Measurements from ENCODE around the gene ACO2.
"Not testable (repeated sequence)": the region's sequence is repeated elsewhere in the genome, so short reads cannot be mapped to it uniquely, and the experiment has no call there.

Gene ACO2

DNA sequence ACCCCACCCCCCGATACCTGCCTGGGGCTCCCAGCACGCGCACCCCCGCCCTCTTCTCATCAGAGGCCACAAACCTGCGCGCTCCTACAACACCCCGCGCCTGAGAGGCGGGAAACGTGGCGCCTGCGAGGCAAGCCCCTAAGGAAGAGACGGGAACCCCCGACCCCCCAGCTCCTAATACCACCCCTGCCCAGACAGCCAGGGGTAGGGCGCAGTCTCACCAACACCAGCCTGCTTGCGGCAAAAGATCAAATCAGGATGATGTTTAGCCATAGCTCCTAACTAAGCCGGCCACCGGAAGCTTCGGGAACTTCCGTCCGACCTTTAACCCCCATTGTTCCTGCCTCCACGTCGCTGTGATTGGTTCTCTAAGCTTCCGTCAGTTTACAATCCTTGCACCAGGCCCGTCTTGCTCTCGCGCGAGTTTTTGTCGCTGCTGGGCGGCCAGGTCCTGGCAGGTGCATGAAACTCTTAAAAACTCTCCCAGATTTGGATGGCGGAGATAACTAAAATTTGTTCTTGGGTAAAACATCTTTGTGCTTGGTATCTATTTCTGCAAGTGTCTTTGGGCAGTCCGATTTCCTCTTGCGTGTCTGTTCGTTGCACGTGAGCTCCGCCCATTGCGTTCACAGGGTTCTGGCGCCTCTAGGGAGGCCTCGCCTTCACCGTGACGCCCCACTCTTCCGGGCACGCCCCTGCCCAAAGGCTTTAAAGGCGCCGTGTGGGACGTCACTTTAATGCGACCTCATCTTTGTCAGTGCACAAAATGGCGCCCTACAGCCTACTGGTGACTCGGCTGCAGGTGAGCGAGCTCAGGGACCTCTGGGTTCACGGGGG, at the start of gene ACO2, which contains the start of gene PHF5A:
ACO2 (plus strand) TSS at position 737 of the 837 bp plus-strand sequence; CDS start at position 767, 30 bp downstream.
PHF5A (minus strand) TSS at position 312 of the 837 bp plus-strand sequence; CDS start at position 273, 39 bp downstream.
- peak; percentile 91 for DNase-seq

DNA sequence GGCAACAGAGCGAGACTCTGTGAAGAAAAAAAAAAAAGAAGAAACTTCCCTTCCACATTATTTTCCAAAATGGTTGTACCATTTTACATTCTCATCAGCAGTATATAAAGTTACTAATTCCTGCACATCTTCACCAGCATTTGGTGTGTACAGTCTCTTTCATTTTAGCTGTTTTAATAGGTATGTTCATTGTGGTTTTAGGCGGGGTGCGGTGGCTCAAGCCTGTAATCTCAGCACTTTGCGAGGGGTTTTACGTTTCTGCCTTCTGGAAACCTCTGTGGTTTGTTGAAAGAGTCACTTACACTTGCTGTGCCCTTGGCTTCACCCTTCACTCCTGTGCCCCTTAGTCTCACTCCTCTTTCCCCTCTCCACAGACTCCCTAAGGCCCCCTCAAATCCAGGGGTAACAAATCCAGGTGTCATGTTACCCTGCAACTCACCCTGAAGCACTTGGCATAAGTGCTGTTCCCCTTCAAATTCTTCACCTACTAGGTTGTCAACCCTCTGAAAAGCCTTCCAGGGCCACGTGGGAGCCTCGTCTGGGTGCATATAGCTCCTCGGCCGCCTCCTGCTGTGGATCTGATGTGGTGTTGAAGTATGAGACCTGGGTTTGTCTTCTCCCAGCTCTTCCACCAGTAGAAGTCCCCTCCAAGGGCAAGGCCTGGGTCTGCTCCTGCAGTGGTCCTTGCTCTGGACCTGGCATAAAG, 43.1 kb upstream of the ACO2 start:
- no peak for DNase-seq

DNA sequence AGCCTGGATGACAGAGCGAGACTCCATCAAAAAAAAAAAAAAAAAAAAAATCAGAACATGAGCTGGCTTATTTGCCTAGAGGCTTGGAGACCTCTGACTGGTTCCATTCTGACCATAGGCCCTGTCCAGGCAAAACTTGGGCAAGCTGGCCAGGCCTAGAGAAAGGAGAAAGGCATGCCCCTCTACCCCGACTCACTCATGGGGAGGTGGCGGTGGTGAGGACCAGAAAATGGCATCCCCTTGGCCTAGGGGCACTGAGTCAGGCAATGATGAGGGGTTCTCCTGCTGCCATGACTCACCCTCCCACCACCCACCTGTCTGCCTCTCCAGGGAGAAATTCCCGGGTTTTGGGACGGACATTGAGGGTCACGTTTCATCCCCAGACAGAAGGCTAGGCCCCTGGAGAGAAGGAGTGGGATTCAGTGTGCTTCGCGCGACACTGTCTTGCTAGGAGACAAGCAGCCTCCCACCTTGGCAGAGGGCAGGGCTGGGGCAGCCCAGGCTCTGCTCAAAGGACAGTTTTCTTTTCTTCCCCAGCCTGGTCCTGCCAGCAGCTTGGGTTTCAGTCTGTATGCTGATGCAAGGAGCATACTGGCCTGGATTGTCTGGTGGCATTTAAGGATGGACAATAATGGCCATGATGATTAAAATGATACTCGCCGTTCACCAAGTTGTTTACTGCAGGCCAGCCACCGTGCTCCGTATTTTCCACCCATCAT, 39.5 kb upstream of the ACO2 start:
- no peak for DNase-seq

DNA sequence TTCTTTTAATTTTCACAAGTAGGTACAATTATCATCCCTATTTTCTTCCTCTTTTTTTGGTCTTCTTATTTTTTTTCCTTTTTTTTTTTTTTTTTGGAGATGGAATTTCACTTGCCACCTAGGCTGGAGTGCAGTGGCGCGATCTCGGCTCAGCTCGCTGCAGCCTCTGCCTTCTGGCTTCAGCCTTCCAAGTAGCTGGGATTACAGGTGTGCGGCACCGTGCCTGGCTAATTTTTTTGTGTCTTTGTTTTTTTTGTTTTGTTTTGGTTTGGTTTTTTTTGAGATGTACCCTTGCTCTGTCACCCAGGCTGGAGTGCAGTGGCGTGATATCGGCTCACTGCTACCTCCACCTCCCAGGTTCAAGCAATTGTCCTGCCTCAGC, 39.0 kb upstream of the ACO2 start:
- DNase-seq, result no peak

DNA sequence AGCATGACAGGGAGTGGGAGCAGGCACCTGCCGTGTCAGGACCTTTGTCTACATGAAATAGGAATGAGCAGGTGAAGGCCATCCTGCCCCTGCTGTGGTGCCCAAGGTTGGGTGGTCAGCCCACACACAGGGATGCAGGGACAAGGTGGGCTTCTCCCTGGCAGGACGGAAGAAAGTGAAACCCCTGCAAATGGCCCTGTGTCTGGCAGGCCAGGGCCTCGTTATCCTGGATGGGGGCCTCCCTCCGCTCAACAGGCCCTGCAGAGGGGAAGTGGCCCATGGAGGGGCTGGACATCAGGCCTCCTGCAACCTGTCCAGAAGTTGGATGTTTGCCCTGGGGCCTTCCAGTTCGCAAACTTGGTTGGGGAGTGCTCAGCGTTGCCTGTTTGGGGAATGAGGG, 37.3 kb upstream of the ACO2 start:
- no peak for DNase-seq

DNA sequence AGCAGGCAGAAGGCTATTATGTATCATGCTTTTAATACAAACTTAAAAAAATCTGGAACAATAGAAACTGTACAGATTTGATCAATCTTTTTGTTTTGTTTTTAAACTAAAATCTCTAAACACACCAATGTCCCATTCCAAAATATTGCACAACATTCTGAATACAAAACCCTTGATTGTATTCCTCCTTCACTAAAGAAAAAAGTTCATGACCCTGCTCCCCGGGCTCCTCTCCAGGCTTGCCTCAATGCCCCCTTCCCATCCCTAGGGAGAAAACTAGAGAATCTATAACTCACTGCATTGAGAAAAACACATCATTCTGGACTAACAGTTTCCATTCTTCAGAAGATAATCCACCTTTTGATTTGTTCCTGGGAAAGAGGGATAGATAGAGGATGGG, 35.4 kb upstream of the ACO2 start:
- DNase-seq, result not testable (repeated sequence)

DNA sequence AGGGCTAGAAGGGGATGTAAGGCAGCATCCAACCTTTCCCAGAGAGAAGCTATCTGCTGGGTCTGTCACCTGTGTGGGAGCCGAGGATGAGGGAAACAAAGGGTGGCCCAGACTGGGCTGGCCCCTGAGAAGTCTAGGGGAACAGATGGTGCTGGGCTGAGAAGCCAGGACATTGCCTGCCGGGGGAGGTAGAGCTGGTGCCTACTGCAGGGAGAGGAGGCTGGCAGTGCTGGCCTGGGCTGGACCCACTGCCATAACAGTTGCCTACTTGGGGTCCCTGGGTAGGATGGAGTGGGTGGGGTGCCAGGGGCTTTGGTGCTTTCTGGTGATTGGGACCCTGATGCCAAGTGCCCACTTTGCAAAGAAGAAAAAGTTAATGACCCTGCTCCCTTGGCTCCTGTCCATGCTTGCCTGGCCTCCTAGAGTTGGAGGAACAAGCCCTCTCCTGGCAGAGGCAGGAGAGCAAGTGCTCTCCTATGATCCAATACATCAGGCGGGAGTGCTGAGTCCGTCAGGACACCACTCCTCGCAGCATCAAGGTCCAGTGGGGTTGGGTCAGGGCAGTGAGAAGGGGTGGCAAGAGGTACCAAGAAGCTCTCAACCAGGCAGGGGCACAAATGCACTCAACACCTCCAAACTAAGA, 34.4 kb upstream of the ACO2 start:
- not testable (repeated sequence) for DNase-seq

DNA sequence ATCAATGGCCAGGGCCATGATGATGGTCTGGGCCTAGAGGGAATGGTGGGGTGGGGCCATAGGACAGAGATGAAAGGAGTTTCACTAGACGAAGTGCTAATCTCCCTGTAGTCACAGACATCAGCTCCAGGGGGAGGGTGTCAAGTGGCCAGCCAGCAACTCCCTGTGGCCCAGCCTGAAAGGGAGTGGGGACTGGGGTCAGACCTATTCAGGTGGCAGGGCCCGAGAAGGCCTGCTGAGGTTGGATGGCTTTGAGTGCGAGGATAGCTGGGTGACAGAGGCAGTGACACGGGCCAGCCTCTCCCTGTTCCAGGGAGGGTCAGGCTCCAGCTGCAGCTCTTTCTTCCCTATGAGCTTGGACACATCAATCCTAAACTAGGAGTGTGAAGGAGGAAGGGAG, 33.4 kb upstream of the ACO2 start:
- no peak for DNase-seq

DNA sequence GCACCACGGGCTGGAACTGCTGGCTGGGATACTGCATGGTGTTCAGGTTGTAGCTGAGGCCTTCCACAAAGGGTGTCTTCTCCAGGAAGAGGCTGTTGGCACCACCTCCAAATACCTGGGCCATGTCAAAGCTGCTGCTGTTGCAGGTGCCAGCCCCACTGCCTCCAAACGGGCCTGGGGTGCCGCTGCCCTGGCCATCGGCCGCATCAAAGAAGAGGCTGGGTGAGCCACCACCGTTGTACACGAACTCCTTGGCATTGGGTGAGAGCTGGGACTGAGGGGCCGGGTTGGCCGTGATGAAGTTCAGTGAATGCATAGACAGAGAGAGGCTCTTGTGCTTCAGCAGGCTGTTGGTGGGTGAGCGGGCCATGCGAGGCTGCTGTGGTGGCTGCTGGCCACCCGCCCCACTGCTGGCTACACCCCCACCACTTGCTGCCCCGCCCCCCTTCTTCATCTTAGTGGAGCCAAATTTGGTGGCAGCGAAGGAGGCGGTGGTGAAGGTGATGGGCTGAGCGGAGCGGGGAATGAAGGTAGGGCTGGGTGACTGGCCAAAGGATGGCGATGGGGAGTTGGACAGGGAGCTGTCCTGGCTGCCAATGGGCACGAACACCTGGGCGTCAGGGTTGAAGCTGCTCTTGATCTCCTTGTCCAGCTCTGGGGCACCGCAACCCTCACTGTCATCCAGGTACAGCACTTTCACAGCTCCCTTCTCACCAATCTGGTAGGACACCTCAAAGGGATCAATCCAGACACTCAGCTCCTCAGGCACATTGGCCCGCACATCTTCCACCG, 32.4 kb upstream of the ACO2 start:
- no peak for DNase-seq

DNA sequence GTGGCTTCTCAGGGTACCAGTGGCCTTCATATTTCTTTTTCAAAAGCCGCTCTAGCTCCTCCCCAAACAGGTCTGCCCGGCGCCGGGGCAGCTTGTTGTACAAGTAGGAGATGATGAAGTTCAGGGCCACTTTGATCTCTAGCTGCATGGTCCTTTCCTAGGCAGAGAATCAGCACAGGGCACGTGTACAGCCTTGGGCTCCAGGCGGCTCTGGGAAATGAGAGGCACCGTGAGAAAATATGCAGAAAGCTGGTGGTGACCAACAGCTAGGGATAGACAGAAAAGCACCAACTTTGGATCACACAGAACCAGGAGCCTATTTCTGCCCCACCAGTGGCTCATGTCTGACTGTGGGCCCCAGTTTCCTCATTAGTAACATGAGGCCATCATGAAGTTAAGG, 31.7 kb upstream of the ACO2 start:
- DNase-seq, result no peak

DNA sequence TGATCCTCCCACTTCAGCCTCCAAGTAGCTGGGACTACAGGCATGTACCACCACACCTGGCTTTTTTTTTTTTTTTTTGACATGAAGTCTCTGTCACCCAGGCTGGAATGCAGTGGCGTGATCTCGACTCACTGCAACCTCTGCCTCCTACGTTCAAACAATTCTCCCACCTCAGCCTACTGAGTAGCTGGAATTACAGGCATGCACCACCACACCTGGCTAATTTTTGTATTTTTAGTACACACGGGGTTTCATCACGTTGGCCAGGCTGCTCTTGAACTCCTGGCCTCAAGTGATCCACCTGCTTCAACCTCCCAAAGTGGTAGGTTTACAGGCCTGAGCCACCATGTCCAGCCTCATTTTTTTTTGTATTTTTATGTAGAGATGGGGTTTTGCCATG, 28.4 kb upstream of the ACO2 start:
- not testable (repeated sequence) for DNase-seq

DNA sequence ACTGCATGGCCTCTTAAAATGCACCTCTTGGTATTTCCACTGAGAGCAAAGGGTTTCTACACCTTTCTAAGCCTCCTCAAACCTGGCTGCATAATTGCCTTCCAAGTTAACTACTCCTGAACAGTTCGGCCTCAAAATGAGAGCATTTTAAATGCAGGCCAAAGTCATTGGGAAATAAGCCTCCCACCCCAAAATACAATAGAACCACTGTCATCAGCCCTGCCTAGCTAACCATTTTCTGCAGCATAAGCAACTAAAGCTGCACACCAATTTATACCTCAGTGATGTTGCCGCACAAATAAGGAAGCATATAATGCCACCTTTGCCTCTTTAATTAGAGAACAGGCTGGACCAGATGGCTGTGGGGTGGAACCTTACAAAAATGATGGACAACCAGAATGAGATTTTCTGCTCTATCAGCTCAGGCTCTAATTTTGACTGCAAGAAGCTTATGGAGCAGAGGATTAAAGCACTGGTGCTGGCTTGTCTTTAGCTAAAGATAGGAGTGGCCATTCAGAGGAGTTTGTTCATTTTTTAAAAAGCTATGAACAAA, 26.6 kb upstream of the ACO2 start:
- no peak for DNase-seq

DNA sequence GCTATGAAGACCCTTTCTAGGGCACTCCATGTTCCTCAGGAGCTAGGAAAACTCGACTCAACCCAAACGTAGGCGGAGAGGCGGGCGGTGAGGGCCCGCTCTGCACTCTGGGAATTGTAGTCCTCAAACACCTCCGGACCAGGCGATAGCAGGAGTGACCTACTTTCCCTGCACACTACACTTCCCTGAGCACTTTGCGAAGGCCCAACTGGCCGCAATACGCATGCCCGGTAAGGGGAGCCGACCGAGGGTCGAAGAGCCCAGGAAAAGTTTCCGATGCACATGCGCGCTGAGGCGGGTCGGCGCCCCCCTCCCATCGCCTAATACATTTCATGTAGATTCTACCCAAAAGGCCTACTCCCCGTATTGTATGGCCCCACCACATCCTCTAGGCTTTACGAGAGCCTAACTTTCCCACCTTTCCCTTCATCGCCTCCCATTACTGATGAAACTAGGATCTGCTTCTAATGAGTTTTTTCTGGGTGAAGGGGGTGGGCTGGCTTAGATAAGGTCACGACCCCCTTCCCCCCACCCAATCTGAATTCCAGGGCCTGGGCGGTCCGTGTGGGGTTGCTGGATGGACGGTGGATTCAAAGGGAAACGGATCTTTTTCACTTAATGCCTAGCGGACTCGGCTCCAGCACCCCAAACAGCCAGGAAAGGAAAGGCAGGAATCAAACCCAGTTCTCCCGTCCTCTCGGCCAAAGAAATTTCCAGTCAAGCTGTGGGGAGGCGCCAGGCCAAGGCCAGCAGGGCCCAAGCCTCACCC, 24.4 kb upstream of the ACO2 start:
- DNase-seq, result peak; percentile 88

DNA sequence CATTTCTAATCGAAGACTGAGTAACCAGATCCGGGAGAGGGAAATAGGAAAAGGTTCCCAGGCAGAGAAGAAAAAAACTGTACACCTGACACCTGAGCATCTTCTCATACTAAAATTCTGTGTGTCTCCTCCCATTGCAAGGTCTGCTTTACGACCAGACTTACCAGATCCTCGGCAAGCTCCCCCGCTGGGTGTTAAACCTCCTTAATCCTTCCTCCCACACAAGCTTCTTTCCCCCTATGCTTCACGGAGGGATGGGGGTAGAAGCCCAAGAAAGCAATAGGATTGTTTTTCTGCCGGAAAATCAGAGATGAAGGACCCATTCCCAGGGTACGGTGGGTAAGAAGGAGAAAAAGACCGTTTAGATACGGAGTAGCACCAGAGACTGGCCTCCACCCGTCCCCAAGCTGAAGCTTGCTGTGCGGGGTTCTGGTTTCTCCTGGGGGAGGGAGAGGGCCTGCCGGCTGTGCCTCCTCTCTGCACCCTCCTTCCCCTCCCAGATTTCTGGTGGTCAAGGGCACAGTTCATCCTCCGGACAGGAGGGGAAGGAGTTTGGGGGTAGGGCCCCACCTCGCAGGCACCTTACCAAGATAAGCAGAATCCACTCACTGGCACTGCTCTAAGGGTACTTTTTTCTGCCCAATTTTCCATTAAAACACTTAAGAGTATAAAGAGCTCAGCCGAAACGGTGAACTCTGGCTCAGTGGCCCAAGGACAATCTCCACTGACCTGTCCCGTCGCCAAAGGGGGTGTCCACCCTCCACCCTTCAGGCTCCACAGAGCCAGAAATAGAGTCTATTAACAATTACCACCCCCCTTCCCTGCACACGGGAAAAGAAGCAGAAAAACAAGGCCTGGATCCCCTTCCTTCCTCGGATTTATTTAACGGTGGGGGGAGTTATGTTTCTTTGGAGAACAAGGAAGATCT, 23.5 kb upstream of the ACO2 start:
- peak; percentile 30 for DNase-seq

DNA sequence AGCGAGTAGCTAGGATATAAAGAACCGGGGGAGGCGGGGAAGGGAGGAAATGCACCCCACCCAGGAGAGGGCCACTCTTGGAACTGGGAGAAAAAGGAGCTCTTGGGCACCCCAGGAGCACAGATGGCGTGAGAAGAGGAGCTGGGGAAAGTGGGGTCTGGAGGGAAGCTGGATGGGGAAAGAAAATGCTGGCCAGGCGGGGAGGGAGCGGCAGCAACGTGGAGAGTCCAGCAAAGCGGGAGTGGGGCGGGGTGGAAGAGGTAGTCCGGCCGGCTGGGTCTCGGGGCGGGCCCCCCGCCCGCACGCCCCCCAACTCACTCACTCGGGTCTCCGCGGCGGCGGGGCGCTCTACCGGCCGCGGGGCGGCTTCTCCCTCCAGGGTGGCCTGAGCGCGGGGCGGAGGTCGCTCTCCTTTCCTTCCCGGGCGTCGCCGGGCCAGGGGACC, 22.8 kb upstream of the ACO2 start:
- DNase-seq, result peak; percentile 3

DNA sequence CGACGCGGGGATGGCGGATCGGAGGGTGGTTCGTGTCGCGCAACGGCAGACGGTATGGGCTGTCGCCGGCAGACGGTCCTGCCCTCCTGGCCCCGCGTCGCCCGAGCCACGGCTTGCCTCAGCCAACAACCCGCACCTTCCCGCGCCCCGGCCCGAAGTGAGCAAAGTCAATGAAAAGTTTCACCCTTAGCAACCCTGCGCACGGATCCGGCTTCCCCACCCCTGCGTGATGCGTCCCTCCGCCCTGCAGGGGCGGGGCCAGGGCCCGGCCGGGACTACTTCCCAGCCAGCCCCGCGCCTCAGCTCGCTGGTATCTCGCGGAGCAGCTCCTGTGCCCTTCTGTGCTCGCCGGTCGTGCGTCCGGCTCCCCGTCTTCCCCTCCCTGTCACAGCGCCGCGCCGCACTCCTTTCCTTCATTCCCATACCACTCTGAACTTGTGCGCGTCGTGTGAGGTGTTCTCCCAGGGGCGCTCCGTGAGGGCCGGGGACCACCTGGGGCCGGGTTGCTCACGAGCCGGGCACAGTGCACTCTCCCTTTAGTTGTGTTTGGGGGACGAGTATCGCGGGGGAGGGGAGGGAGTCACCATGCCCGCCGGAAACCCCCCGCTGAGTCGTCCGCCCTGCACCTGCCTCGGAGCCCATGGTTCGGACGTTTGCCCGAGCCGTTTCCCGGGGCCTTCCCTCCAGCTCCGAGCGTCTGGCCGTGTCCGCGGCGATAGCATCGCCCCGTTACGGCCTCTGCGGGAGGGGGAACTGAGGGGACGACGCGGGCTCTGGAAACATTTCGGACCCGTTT, 22.1 kb upstream of the ACO2 start, which contains the start of gene TOB2:
TOB2 (minus strand) TSS at position 163 of the 796 bp plus-strand sequence. CDS start 9,456 bp downstream, outside the sequence.
- DNase-seq, result peak; percentile 76

DNA sequence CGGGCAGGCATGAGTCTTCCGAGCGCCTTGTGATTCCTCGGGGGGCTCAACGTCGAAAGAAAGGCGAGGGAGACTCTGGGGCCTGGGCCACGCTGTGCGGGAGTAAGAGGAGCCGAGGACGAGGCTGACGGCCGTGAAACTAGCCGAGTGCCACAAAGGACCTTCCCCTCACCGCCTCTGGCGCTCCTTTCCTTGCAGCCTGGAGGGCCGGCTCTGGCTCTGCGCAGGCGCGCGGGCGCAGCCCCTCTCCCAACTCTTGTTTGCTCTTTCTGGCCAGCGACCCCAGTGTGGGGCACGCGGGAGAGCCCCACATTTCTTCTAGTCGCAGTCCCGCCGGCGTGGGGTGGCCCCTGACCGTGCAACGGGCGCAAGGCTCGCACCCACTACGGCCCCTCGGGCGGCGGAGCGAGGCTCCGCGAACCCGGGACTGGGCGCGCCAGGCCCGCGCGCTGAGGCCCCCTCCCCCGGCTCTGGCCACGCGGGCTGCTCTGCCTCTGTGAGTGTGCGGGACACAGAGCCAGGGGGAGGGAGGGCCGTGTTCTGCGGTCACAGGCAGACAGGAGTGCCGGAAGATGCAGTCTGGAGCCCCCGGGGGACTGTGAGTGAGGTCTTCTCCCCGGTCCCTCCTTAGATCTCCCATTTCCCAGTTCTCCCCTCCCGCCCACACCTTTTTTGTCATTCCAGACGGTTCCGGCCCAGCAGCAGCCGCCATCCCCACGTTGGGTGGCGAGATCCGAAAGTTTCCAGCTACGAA, 21.3 kb upstream of the ACO2 start:
- peak; percentile 45 for DNase-seq
